Osteoblast (primary cell): Measurements from ENCODE around the gene APC2. TPM values are rescaled to one million over a fixed set of nuclear protein-coding genes. Genes with fewer than 3 reads are reported as not detected.
"Not testable (repeated sequence)": the region's sequence is repeated elsewhere in the genome, so short reads cannot be mapped to it uniquely, and the experiment has no call there.

Source experiments
- DNase-seq: peaks from one replicate; pipeline ENCODE4 v3.0.0; 2011; ENCODE audit warnings: low spot score, mixed read lengths; ENCODE audit not compliant: insufficient read length; ENCODE audit errors: missing footprints
- H2AFZ ChIP-seq: 2 replicates; pipeline ENCODE4 v1.6.0; 2011; ENCODE audit warnings: mild to moderate bottlenecking, low read length
- H3K27ac ChIP-seq: 2 replicates; pipeline ENCODE4 v1.5.1; 2011; ENCODE audit warnings: mild to moderate bottlenecking, low read depth, low read length, moderate library complexity
- H3K27me3 ChIP-seq: 2 replicates; pipeline ENCODE4 v1.6.0; 2012; ENCODE audit warnings: mild to moderate bottlenecking, control low read depth, inconsistent platforms, low read length, moderate library complexity; ENCODE audit not compliant: insufficient read depth
- H3K36me3 ChIP-seq: 2 replicates; pipeline ENCODE4 v1.5.1; 2011; ENCODE audit warnings: mild to moderate bottlenecking, low read length, control low read depth, moderate library complexity; ENCODE audit not compliant: insufficient read depth
- H3K4me1 ChIP-seq: 2 replicates; pipeline ENCODE4 v1.5.1; 2011; ENCODE audit warnings: mild to moderate bottlenecking, low read length, control low read depth, moderate library complexity; ENCODE audit not compliant: insufficient read depth
- H3K4me2 ChIP-seq: 2 replicates; pipeline ENCODE4 v1.6.0; 2011; ENCODE audit warnings: mild to moderate bottlenecking, low read length; ENCODE audit not compliant: insufficient read depth
- H3K4me3 ChIP-seq: fragments of 200-600 bp; sonication (generic); 3 replicates; pipeline ENCODE4 v1.5.1; 2012; ENCODE audit warnings: mild to moderate bottlenecking, low read length, inconsistent platforms; ENCODE audit not compliant: insufficient read depth
- H3K79me2 ChIP-seq: 2 replicates; pipeline ENCODE4 v1.6.0; 2012; ENCODE audit warnings: mild to moderate bottlenecking, low read length, control low read depth, inconsistent platforms; ENCODE audit not compliant: insufficient read depth
- H3K9me3 ChIP-seq: 2 replicates; pipeline ENCODE4 v1.5.1; 2011; ENCODE audit warnings: low read depth, low read length, control low read depth
- H4K20me1 ChIP-seq: 2 replicates; pipeline ENCODE4 v1.6.0; 2012; ENCODE audit warnings: mild to moderate bottlenecking, low read length, control low read depth; ENCODE audit not compliant: insufficient read depth
- total RNA-seq: library from RNA; depleted of rRNA; stranded (reverse); fragments of >200 nt; gene quantifications from 2 replicates; pipeline ENCODE4 v1.2.3, GENCODE V29; 2012
- TF ChIP-seq, protein P1 (sequence below): IDR thresholded peaks from 2 replicates; pipeline ENCODE4 v1.5.1; 2011; ENCODE audit warnings: mild to moderate bottlenecking, low read depth, low read length, moderate library complexity; ENCODE audit errors: extremely low read depth

The APC2 gene
- total RNA-seq, 1 donor: 0.36 TPM

GRCh38 chr19:1518471-1518870 lies 68.5 kb downstream of the APC2 start:
- no peaks in the 10 kb centered on the region for H3K79me2 ChIP-seq
- H3K27me3 ChIP-seq: peaks cover 11% of the 10 kb centered on the region

GRCh38 chr19:1519802-1520201 lies 69.9 kb downstream of the APC2 start:
- DNase-seq: peak; percentile 66
- H3K4me1 ChIP-seq, H3K36me3 ChIP-seq, H3K9me3 ChIP-seq, H3K4me3 ChIP-seq, H3K79me2 ChIP-seq, H2AFZ ChIP-seq, H3K27ac ChIP-seq, H4K20me1 ChIP-seq, H3K4me2 ChIP-seq: not testable (repeated sequence)
- H3K27me3 ChIP-seq: peaks cover 19% of the 10 kb centered on the region

More at GRCh38 chr19:1518471-1518870, 68.5 kb downstream of the APC2 start:
- no peaks in the 10 kb centered on the region for H4K20me1 ChIP-seq
- no peak overlapping the region for H3K4me3 ChIP-seq
- no peak overlapping the region for H2AFZ ChIP-seq
- no peak overlapping the region for H3K27ac ChIP-seq
- peak; percentile 48 for DNase-seq
- H3K4me2 ChIP-seq: no peak overlapping the region
- H3K36me3 ChIP-seq: no peaks in the 10 kb centered on the region
- H3K4me1 ChIP-seq: no peaks in the 10 kb centered on the region
- H3K9me3 ChIP-seq: no peaks in the 10 kb centered on the region
- TF ChIP-seq, protein P1, sequence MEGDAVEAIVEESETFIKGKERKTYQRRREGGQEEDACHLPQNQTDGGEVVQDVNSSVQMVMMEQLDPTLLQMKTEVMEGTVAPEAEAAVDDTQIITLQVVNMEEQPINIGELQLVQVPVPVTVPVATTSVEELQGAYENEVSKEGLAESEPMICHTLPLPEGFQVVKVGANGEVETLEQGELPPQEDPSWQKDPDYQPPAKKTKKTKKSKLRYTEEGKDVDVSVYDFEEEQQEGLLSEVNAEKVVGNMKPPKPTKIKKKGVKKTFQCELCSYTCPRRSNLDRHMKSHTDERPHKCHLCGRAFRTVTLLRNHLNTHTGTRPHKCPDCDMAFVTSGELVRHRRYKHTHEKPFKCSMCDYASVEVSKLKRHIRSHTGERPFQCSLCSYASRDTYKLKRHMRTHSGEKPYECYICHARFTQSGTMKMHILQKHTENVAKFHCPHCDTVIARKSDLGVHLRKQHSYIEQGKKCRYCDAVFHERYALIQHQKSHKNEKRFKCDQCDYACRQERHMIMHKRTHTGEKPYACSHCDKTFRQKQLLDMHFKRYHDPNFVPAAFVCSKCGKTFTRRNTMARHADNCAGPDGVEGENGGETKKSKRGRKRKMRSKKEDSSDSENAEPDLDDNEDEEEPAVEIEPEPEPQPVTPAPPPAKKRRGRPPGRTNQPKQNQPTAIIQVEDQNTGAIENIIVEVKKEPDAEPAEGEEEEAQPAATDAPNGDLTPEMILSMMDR: no peak

DNA sequence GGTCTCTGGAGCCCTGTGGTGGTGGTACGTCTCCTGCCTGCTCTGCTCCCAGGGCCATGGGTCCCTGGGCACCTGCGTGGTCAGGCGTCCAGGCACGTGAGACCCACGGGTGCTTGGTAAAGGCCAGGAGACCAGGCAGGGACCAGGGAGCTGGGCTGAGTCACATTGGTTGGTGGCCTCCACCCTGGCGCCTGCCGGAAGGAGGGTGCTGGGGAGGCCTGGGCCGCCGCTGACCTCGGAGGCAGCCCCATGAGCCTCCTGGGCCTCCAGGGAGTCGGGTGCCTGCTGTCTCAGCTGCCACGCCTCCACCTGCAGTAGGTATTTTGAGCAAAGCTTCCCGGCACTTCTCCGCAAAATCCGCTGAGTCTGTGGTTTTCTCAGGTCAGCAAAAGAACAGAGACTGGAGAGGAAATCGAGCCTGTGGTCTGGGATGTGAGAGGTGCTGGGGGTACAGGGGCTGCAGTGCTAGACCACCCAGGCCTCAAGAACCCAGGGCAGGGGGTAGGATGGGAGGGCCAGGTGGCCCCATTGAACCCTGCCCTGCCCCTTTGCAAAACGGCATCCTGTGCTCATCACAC lies 70.4 kb downstream of the APC2 start:
- no peaks in the 10 kb centered on the region for H3K36me3 ChIP-seq
- TF ChIP-seq, protein P1: no peak
- no peak overlapping the region for H3K27ac ChIP-seq
- H3K4me3 ChIP-seq: no peak overlapping the region
- no peaks in the 10 kb centered on the region for H3K79me2 ChIP-seq
- peaks cover 24% of the 10 kb centered on the region for H3K27me3 ChIP-seq
- no peaks in the 10 kb centered on the region for H3K9me3 ChIP-seq
- H3K4me2 ChIP-seq: no peak overlapping the region
- H3K4me1 ChIP-seq: no peaks in the 10 kb centered on the region
- DNase-seq: peak; percentile 66
- no peaks in the 10 kb centered on the region for H4K20me1 ChIP-seq
- no peak overlapping the region for H2AFZ ChIP-seq

DNA sequence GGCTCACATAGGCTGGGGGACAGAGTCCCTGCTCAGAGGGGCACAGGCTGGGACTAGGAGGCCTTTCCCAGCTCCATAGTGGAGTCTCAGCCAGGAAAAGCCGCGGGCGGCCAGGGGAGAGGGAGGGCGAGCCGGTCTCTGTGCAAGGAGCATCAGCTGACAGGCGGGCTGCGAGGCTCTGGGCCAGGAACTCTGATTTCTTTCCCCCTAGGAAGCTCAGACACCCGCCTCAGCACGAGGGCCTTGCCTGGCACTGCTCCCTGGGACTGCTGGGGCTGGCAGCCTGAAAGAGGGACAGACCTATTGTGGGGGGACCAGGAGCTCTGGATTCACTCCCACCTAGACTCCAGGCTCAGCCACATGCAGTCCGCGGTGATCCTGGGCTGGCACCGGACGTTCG lies 71.7 kb downstream of the APC2 start:
- no peaks in the 10 kb centered on the region for H3K36me3 ChIP-seq
- TF ChIP-seq, protein P1: no peak
- H3K79me2 ChIP-seq: no peaks in the 10 kb centered on the region
- no peak overlapping the region for H3K27ac ChIP-seq
- no peaks in the 10 kb centered on the region for H4K20me1 ChIP-seq
- no peak overlapping the region for H3K4me2 ChIP-seq
- no peaks in the 10 kb centered on the region for H3K4me1 ChIP-seq
- DNase-seq: peak; percentile 72
- no peak overlapping the region for H2AFZ ChIP-seq
- no peaks in the 10 kb centered on the region for H3K9me3 ChIP-seq
- H3K27me3 ChIP-seq: peaks cover 31% of the 10 kb centered on the region
- H3K4me3 ChIP-seq: no peak overlapping the region
